PFSK-1 (cell line): ENCODE data around the gene LRP4.

ENCODE experiments used
- POLR2AphosphoS5 ChIP-seq: IDR thresholded peaks from 2 replicates; pipeline ENCODE4 v1.6.1; 2012; ENCODE audit warnings: low read depth, mild to moderate bottlenecking, control low read depth, low read length, moderate library complexity
- REST ChIP-seq, 2 experiments: IDR thresholded peaks; 2 replicates each; pipeline versions ENCODE4 v1.6.1 to v1.8.0; 2011 to 2012; ENCODE audit warnings: low read depth in 2 of 2, low read length in 2 of 2, control low read depth in 1 of 2, inconsistent platforms in 1 of 2, mild to moderate bottlenecking in 1 of 2, moderate library complexity in 1 of 2; ENCODE audit not compliant: insufficient read depth in 1 of 2

- TF ChIP-seq REST (IDR thresholded peaks at IDR 0.05; ENCODE audit: insufficient read depth in 1 of 2, low read depth in 2 of 2, low read length in 2 of 2) (no peak), POLR2AphosphoS5 (no peak)
Observed at GRCh38 chr11:46836431-46836830, 81.9 kb downstream of the LRP4 start.
